Measurements from ENCODE around the gene NPEPPS.
"Not testable (repeated sequence)": the region's sequence is repeated elsewhere in the genome, so short reads cannot be mapped to it uniquely, and the experiment has no call there.

The NPEPPS gene

DNA sequence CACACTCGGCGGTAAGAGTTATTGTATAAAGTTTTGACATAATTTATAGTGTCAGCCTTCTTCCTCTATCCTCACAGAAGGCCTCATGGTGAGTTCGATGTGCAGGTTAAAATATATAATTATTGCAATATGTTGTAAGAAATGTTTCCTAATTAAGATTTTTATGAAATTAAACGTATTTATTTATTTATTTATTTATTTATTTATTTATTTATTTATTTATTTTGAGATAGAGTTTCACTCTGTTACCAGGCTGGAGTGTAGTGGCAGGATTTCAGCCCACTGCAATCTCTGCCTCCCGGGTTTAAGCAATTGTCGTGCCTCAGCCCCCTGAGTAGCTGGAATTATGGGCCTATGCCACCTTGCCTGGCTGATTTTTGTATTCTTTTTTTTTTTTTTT is 13.4 kb downstream of the NPEPPS start:
- not testable (repeated sequence) for H2AK5ac ChIP-seq (ENCODE audit: low read length); DNase-seq; H3K4me2 ChIP-seq (ENCODE audit: low read length); H3K23ac ChIP-seq (ENCODE audit: low read length); H3K9ac ChIP-seq (ENCODE audit: low read length); H3K79me1 ChIP-seq (ENCODE audit: low read length); H4K8ac ChIP-seq (ENCODE audit: low read depth, low read length); H3K4ac ChIP-seq (ENCODE audit: low read depth, low read length); H3K79me2 ChIP-seq (ENCODE audit: control insufficient read depth, insufficient read depth, low read length); H4K5ac ChIP-seq (ENCODE audit: low read length); H3K18ac ChIP-seq (ENCODE audit: low read length); H3K27ac ChIP-seq (ENCODE audit: low read depth, low read length); H3K27me3 ChIP-seq (ENCODE audit: insufficient read depth, low read length, poor library complexity); H3K56ac ChIP-seq (ENCODE audit: low read length); H3K36me3 ChIP-seq (ENCODE audit: control insufficient read depth, insufficient read depth, low read length); H3K4me1 ChIP-seq (ENCODE audit: control insufficient read depth, low read depth, low read length); H3K4me3 ChIP-seq (ENCODE audit: low read length); H2BK5ac ChIP-seq (ENCODE audit: low read length); H2BK15ac ChIP-seq (replicated peaks; ENCODE audit: low read depth); H2BK120ac ChIP-seq (ENCODE audit: low read depth, low read length)
- no CpG with 5 or more reads among the region's 6 CpGs for WGBS (ENCODE audit: extremely low coverage, insufficient coverage, low lambda C conversion rate)

DNA sequence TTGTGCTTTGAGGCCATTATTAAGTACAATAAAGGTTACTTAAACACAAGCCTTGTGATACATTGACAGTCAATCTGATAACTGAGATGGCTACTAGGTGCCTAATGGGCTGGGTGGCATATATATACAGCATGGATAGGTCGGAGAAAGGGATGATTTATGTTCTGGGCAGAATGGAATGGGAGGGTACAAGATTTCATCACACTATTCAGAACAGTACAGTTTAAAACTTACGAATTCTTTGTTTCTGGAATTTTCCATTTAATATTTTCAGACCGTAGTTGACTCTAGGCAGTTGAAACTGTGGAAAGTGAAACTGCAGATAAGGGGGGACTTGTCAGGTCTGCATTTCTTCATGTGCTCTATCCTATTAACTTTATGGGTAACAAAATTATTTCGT is 23.8 kb downstream of the NPEPPS start:
- DNase-seq; H3K79me1 ChIP-seq (ENCODE audit: low read length); H2AK5ac ChIP-seq (ENCODE audit: low read length); H3K4ac ChIP-seq (ENCODE audit: low read depth, low read length); H3K18ac ChIP-seq (ENCODE audit: low read length); H3K23ac ChIP-seq (ENCODE audit: low read length); H3K56ac ChIP-seq (ENCODE audit: low read length); H3K79me2 ChIP-seq (ENCODE audit: control insufficient read depth, insufficient read depth, low read length); H3K4me2 ChIP-seq (ENCODE audit: low read length); H2BK15ac ChIP-seq (replicated peaks; ENCODE audit: low read depth); H3K36me3 ChIP-seq (ENCODE audit: control insufficient read depth, insufficient read depth, low read length); H3K4me1 ChIP-seq (ENCODE audit: control insufficient read depth, low read depth, low read length); H2BK120ac ChIP-seq (ENCODE audit: low read depth, low read length); H3K27ac ChIP-seq (ENCODE audit: low read depth, low read length); H4K8ac ChIP-seq (ENCODE audit: low read depth, low read length); H3K9ac ChIP-seq (ENCODE audit: low read length); H2BK5ac ChIP-seq (ENCODE audit: low read length); H3K27me3 ChIP-seq (ENCODE audit: insufficient read depth, low read length, poor library complexity); H3K4me3 ChIP-seq (ENCODE audit: low read length); H4K5ac ChIP-seq (ENCODE audit: low read length): not testable (repeated sequence)
- no CpG with 5 or more reads among the region's 4 CpGs for WGBS (ENCODE audit: extremely low coverage, insufficient coverage, low lambda C conversion rate)

DNA sequence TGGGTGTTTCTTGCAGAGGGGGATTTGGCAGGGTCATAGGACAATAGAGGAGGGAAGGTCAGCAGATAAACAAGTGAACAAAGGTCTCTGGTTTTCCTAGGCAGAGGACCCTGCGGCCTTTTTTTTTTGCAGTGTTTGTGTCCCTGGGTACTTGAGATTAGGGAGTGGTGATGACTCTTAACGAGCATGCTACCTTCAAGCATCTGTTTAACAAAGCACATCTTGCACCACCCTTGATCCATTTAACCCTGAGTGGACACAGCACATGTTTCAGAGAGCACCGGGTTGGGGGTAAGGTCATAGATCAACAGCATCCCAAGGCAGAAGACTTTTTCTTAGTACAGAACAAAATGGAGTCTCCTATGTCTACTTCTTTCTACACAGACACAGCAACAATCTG is 25.2 kb downstream of the NPEPPS start:
- not testable (repeated sequence) for H3K79me1 ChIP-seq (ENCODE audit: low read length); H3K4me1 ChIP-seq (ENCODE audit: control insufficient read depth, low read depth, low read length); H3K27me3 ChIP-seq (ENCODE audit: insufficient read depth, low read length, poor library complexity); H3K18ac ChIP-seq (ENCODE audit: low read length); H2AK5ac ChIP-seq (ENCODE audit: low read length); H3K56ac ChIP-seq (ENCODE audit: low read length); H2BK5ac ChIP-seq (ENCODE audit: low read length); H3K23ac ChIP-seq (ENCODE audit: low read length); H2BK15ac ChIP-seq (replicated peaks; ENCODE audit: low read depth); DNase-seq; H4K8ac ChIP-seq (ENCODE audit: low read depth, low read length); H3K4ac ChIP-seq (ENCODE audit: low read depth, low read length); H3K4me2 ChIP-seq (ENCODE audit: low read length); H3K79me2 ChIP-seq (ENCODE audit: control insufficient read depth, insufficient read depth, low read length); H4K5ac ChIP-seq (ENCODE audit: low read length); H2BK120ac ChIP-seq (ENCODE audit: low read depth, low read length); H3K4me3 ChIP-seq (ENCODE audit: low read length); H3K36me3 ChIP-seq (ENCODE audit: control insufficient read depth, insufficient read depth, low read length); H3K9ac ChIP-seq (ENCODE audit: low read length); H3K27ac ChIP-seq (ENCODE audit: low read depth, low read length)
- WGBS (ENCODE audit: extremely low coverage, insufficient coverage, low lambda C conversion rate) = no CpG with 5 or more reads among the region's 3 CpGs

- H3K23ac ChIP-seq (ENCODE audit: low read length); H3K27me3 ChIP-seq (ENCODE audit: insufficient read depth, low read length, poor library complexity); H2BK5ac ChIP-seq (ENCODE audit: low read length); H3K18ac ChIP-seq (ENCODE audit: low read length); H3K27ac ChIP-seq (ENCODE audit: low read depth, low read length); H4K5ac ChIP-seq (ENCODE audit: low read length); H3K79me1 ChIP-seq (ENCODE audit: low read length); H3K56ac ChIP-seq (ENCODE audit: low read length); H2BK120ac ChIP-seq (ENCODE audit: low read depth, low read length); H4K8ac ChIP-seq (ENCODE audit: low read depth, low read length); H3K4me2 ChIP-seq (ENCODE audit: low read length); H3K4me3 ChIP-seq (ENCODE audit: low read length); H3K79me2 ChIP-seq (ENCODE audit: control insufficient read depth, insufficient read depth, low read length); H3K4me1 ChIP-seq (ENCODE audit: control insufficient read depth, low read depth, low read length); H3K4ac ChIP-seq (ENCODE audit: low read depth, low read length); H3K36me3 ChIP-seq (ENCODE audit: control insufficient read depth, insufficient read depth, low read length); DNase-seq; H2BK15ac ChIP-seq (replicated peaks; ENCODE audit: low read depth); H2AK5ac ChIP-seq (ENCODE audit: low read length); H3K9ac ChIP-seq (ENCODE audit: low read length): not testable (repeated sequence)
Observed at GRCh38 chr17:47560517-47561043, 29.7 kb downstream of the NPEPPS start.

DNA sequence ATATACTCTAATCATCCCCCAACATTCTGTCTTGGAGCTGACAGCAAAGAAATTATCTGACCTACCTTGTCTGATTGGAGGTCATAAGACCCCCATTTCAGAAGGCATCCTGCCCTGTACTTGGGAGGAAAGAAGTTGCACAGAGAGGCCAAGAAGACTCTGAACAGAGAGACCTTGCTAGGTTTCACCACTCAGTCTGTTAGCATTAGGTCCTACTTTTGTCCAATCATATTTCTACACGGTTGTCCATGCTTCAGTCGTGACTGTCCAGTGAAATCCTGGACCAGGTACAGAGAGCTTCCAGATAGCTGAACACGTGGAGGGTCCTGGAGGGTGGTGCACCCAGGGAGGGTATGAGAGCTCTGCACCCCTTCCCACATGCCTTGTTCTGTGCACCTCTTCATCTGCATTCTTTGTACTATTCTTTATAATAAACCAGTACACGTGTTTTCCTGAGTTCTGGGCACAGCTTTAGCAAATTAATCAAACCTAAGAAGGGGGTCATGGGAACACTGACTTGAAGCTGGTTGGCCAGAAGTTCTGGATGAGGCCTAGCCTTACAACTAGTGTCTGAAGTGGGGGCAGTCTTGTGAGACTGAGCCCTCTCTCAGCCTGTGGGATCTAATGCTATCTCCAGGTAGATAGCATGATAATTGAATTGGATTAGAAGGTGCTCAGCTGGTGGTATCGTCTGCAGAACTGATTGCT is 30.9 kb downstream of the NPEPPS start:
- WGBS (ENCODE audit: extremely low coverage, insufficient coverage, low lambda C conversion rate) = no CpG with 5 or more reads among the region's 5 CpGs
- H3K36me3 ChIP-seq (ENCODE audit: control insufficient read depth, insufficient read depth, low read length); H3K9ac ChIP-seq (ENCODE audit: low read length); H3K27ac ChIP-seq (ENCODE audit: low read depth, low read length); H3K56ac ChIP-seq (ENCODE audit: low read length); H3K23ac ChIP-seq (ENCODE audit: low read length); H3K18ac ChIP-seq (ENCODE audit: low read length); H2AK5ac ChIP-seq (ENCODE audit: low read length); H3K4ac ChIP-seq (ENCODE audit: low read depth, low read length); H2BK15ac ChIP-seq (replicated peaks; ENCODE audit: low read depth); H3K4me3 ChIP-seq (ENCODE audit: low read length); H2BK120ac ChIP-seq (ENCODE audit: low read depth, low read length); H2BK5ac ChIP-seq (ENCODE audit: low read length); H3K79me1 ChIP-seq (ENCODE audit: low read length); H3K27me3 ChIP-seq (ENCODE audit: insufficient read depth, low read length, poor library complexity); H4K8ac ChIP-seq (ENCODE audit: low read depth, low read length); H3K4me2 ChIP-seq (ENCODE audit: low read length); H3K4me1 ChIP-seq (ENCODE audit: control insufficient read depth, low read depth, low read length); H3K79me2 ChIP-seq (ENCODE audit: control insufficient read depth, insufficient read depth, low read length); H4K5ac ChIP-seq (ENCODE audit: low read length): not testable (repeated sequence)
- DNase-seq = peak; percentile 74

GRCh38 chr17:47562406-47562705 is 31.4 kb downstream of the NPEPPS start:
- not testable (repeated sequence) for H4K8ac ChIP-seq (ENCODE audit: low read depth, low read length); H3K79me1 ChIP-seq (ENCODE audit: low read length); H3K4me1 ChIP-seq (ENCODE audit: control insufficient read depth, low read depth, low read length); H3K27ac ChIP-seq (ENCODE audit: low read depth, low read length); H3K4me2 ChIP-seq (ENCODE audit: low read length); H2BK120ac ChIP-seq (ENCODE audit: low read depth, low read length); H3K18ac ChIP-seq (ENCODE audit: low read length); H3K4me3 ChIP-seq (ENCODE audit: low read length); H3K79me2 ChIP-seq (ENCODE audit: control insufficient read depth, insufficient read depth, low read length); H3K23ac ChIP-seq (ENCODE audit: low read length); H3K27me3 ChIP-seq (ENCODE audit: insufficient read depth, low read length, poor library complexity); H2BK15ac ChIP-seq (replicated peaks; ENCODE audit: low read depth); H3K4ac ChIP-seq (ENCODE audit: low read depth, low read length); H3K9ac ChIP-seq (ENCODE audit: low read length); H2BK5ac ChIP-seq (ENCODE audit: low read length); H3K36me3 ChIP-seq (ENCODE audit: control insufficient read depth, insufficient read depth, low read length); H3K56ac ChIP-seq (ENCODE audit: low read length); H2AK5ac ChIP-seq (ENCODE audit: low read length); H4K5ac ChIP-seq (ENCODE audit: low read length); DNase-seq
